DND-41 (cell line): ENCODE results near the gene NOSIP.

ENCODE experiments used
- ATAC-seq: fragments of 200-7000 bp; cut with Tn5 transposase; 3 replicates; pipeline ENCODE4 v1.9.1; 2021; ENCODE audit warnings: low read depth; ENCODE audit not compliant: insufficient read depth
- DNase-seq: peaks from one replicate; pipeline ENCODE4 v3.0.0-alpha.2; 2020
- H2AFZ ChIP-seq: 2 replicates; pipeline ENCODE4 v1.6.0; 2012; ENCODE audit warnings: low read depth, low read length
- H3K27ac ChIP-seq: 2 replicates; pipeline ENCODE4 v1.5.1; 2012; ENCODE audit warnings: low read length, inconsistent platforms
- H3K27me3 ChIP-seq: fragments of 200-600 bp; sonication (generic); 2 replicates; pipeline ENCODE4 v1.6.0; 2012; ENCODE audit warnings: low read length, mild to moderate bottlenecking, inconsistent platforms; ENCODE audit not compliant: insufficient read depth, poor library complexity
- H3K36me3 ChIP-seq: 2 replicates; pipeline ENCODE4 v1.5.1; 2012; ENCODE audit warnings: low read length, inconsistent platforms; ENCODE audit not compliant: insufficient read depth
- H3K4me1 ChIP-seq: 2 replicates; pipeline ENCODE4 v1.5.1; 2012; ENCODE audit warnings: mild to moderate bottlenecking, low read length; ENCODE audit not compliant: insufficient read depth
- H3K4me2 ChIP-seq: 2 replicates; pipeline ENCODE4 v1.6.0; 2012; ENCODE audit warnings: mild to moderate bottlenecking, moderate library complexity, low read length, inconsistent platforms; ENCODE audit not compliant: insufficient read depth
- H3K4me3 ChIP-seq, 2 experiments: fragments of 200-600 bp in 1 of 2; shearing (Covaris generic) in 1 of 2; 2 replicates each; pipeline ENCODE4 v1.5.1; 2012 to 2016; ENCODE audit warnings: inconsistent platforms in 2 of 2, low read length in 2 of 2, mild to moderate bottlenecking in 2 of 2, low read depth in 1 of 2, moderate library complexity in 1 of 2
- H3K79me2 ChIP-seq: 2 replicates; pipeline ENCODE4 v1.6.0; 2012; ENCODE audit warnings: low read length, inconsistent platforms; ENCODE audit not compliant: insufficient read depth
- H3K9ac ChIP-seq: 2 replicates; pipeline ENCODE4 v1.6.0; 2012; ENCODE audit warnings: low read depth, mild to moderate bottlenecking, inconsistent platforms, low read length, moderate library complexity
- H3K9me3 ChIP-seq: 2 replicates; pipeline ENCODE4 v1.5.1; 2012; ENCODE audit warnings: low read length, moderate library complexity, mild to moderate bottlenecking, inconsistent platforms; ENCODE audit not compliant: insufficient read depth, severe bottlenecking
- H4K20me1 ChIP-seq: 2 replicates; pipeline ENCODE4 v1.6.0; 2012; ENCODE audit warnings: low read length; ENCODE audit not compliant: insufficient read depth
- EZH2 ChIP-seq: IDR thresholded peaks from 3 replicates; pipeline ENCODE4 v1.6.1; 2012; ENCODE audit warnings: borderline replicate concordance, low read depth, mild to moderate bottlenecking, moderate library complexity, low read length, inconsistent platforms; ENCODE audit not compliant: severe bottlenecking
- TF ChIP-seq, protein P1 (sequence below): IDR thresholded peaks from 2 replicates; pipeline ENCODE4 v1.5.1; 2012; ENCODE audit warnings: borderline replicate concordance, low read length, moderate library complexity, mild to moderate bottlenecking; ENCODE audit not compliant: poor library complexity, severe bottlenecking; ENCODE audit errors: extremely low read depth

The NOSIP gene

DNA sequence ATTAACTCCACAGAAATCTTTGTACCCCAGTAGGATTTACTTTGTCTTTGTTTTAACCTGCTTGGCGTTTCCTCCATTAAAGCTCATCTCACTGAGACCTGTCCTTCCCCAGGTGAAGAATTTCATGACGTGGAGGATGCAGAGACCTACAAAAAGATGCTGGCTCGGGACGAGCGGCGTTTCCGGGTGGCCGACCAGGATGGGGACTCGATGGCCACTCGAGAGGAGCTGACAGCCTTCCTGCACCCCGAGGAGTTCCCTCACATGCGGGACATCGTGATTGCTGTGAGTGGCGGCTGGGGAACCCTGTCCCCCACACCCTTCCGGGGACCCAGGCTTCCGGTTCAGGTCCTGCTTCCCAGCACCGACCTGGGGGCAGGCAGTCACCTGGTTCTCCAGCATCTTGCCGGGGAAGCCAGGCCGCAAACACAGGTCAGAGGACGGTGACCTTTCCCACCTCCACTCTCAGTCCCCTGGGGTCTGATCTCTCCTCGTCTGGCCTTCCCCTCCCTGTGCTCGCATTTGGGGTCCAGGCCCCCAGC lies 43.4 kb downstream of the NOSIP start:
- Histone ChIP-seq H3K4me3 (no peak overlapping the region), H3K9me3 (no peaks in the 10 kb centered on the region), H2AFZ (no peak overlapping the region), H4K20me1 (no peaks in the 10 kb centered on the region), H3K9ac (no peak overlapping the region), H3K4me1 (no peaks in the 10 kb centered on the region), H3K4me2 (no peak overlapping the region), H3K27ac (no peak overlapping the region), H3K36me3 (no peaks in the 10 kb centered on the region), H3K79me2 (no peaks in the 10 kb centered on the region), H3K27me3 (no peaks in the 10 kb centered on the region)
- DNase-seq (no peak), ATAC-seq (no peak)
- no peak for TF ChIP-seq EZH2
- TF ChIP-seq, protein P1, sequence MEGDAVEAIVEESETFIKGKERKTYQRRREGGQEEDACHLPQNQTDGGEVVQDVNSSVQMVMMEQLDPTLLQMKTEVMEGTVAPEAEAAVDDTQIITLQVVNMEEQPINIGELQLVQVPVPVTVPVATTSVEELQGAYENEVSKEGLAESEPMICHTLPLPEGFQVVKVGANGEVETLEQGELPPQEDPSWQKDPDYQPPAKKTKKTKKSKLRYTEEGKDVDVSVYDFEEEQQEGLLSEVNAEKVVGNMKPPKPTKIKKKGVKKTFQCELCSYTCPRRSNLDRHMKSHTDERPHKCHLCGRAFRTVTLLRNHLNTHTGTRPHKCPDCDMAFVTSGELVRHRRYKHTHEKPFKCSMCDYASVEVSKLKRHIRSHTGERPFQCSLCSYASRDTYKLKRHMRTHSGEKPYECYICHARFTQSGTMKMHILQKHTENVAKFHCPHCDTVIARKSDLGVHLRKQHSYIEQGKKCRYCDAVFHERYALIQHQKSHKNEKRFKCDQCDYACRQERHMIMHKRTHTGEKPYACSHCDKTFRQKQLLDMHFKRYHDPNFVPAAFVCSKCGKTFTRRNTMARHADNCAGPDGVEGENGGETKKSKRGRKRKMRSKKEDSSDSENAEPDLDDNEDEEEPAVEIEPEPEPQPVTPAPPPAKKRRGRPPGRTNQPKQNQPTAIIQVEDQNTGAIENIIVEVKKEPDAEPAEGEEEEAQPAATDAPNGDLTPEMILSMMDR, result no peak

- no peak for TF ChIP-seq EZH2
- TF ChIP-seq, protein P1, result no peak
- no peak overlapping the region for H3K4me3 ChIP-seq
- no peaks in the 10 kb centered on the region for H3K4me1 ChIP-seq
- ATAC-seq, result peak; percentile 33; the same call in 2 of the 3 replicates
- no peaks in the 10 kb centered on the region for H3K9me3 ChIP-seq
- H2AFZ ChIP-seq, result no peak overlapping the region
- H4K20me1 ChIP-seq, result no peaks in the 10 kb centered on the region
- no peaks in the 10 kb centered on the region for H3K27me3 ChIP-seq
- H3K79me2 ChIP-seq, result no peaks in the 10 kb centered on the region
- DNase-seq, result peak; percentile 22
- H3K36me3 ChIP-seq, result no peaks in the 10 kb centered on the region
- no peak overlapping the region for H3K9ac ChIP-seq
- H3K4me2 ChIP-seq, result no peak overlapping the region
- H3K27ac ChIP-seq, result no peak overlapping the region
Observed at GRCh38 chr19:49534632-49535385, 45.5 kb downstream of the NOSIP start.

DNA sequence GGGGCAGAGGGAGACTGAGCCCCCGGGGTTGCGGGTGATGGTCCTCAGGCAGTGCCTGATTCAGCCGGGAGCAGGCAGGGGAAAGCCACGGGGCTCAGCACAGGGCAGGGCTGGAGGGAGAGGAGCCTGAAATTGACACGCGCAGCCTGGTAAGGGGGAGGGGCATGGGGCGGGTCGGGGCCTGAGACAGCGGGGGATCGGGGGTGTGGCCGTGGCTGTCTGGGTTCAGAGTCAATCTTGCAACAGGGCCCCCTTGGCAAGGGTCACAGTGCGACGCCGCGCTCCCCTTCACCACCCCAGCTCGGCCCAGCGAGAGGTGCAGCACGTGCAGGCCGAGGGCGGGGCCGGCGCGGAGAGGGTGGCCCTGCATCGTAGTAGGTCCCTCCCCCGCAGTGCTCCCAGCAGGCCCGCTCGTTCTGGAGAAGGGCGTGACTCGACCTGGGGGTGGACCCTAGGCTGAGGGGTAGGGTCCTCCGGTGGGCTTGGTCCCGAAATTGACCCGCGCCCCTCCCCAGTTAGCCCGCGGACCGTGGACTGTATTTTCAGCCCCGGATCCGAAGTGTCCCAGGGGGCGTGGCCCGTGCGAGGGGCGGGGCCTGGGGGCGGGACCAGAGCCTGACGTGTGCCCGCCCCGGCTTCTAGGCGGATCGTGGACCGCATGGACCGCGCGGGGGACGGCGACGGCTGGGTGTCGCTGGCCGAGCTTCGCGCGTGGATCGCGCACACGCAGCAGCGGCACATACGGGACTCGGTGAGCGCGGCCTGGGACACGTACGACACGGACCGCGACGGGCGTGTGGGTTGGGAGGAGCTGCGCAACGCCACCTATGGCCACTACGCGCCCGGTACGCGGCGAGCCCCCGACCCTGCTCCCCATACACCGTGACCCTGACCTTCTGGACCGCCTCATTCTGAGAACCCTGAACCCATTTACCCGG lies 46.5 kb downstream of the NOSIP start:
- TF ChIP-seq EZH2, result no peak
- TF ChIP-seq, protein P1, result no peak
- Histone ChIP-seq H3K4me3 (no peak overlapping the region), H3K9me3 (no peaks in the 10 kb centered on the region), H3K79me2 (no peaks in the 10 kb centered on the region), H3K36me3 (no peaks in the 10 kb centered on the region), H3K4me1 (no peaks in the 10 kb centered on the region), H4K20me1 (no peaks in the 10 kb centered on the region), H3K4me2 (no peak overlapping the region), H3K27ac (no peak overlapping the region), H3K27me3 (no peaks in the 10 kb centered on the region), H2AFZ (no peak overlapping the region), H3K9ac (no peak overlapping the region)
- DNase-seq (peak; percentile 36), ATAC-seq (peak; percentile 76)
